ENCODE results near the gene LPCAT3. TPM values are rescaled to one million over a fixed set of nuclear protein-coding genes. Genes with fewer than 3 reads are reported as not detected.

Gene LPCAT3
- total and polyA plus RNA-seq, 2 of the 4 experiments (the other 2 are of a cell fraction), result 7.0 to 18.6 TPM

Small RNA genes lying within 50 kb of the gene (microRNA-seq; reads per million reads assigned to microRNA genes)
- gene AC006512.1 (ENCODE audit: insufficient read depth, insufficient read length) (not detected), gene MIR141 (ENCODE audit: insufficient read depth in 1 of 2, insufficient read length in 1 of 2, unreplicated experiment in 1 of 2) (9.1 to 31.0 reads per million in 2 experiments), gene MIR200C (ENCODE audit: insufficient read depth in 1 of 2, insufficient read length in 1 of 2, unreplicated experiment in 1 of 2) (86.9 to 198 reads per million in 2 experiments), gene RNU7-1 (ENCODE audit: insufficient read depth, insufficient read length) (not detected), gene SCARNA12 (ENCODE audit: insufficient read depth, insufficient read length) (10.3 reads per million, percentile 10 among the genes with 10 or more reads in this experiment)

Small RNA genes lying within 50 kb of the gene (small RNA-seq; reads per million reads assigned to genes)
- gene AC006512.1, result 0 reads per million in 5 experiments
- 1.4 to 41.3 (median 26.4) reads per million in 5 experiments for gene MIR141
- gene MIR200C, result 1.1 to 19.8 (median 10.2) reads per million in 5 experiments
- gene RNU7-1, result 0 reads per million in 5 experiments
- 0 to 1.6 (median 1.4) reads per million in 5 experiments for gene SCARNA12

Other genes with a start within 250 kb of the LPCAT3 start
- gene LAG3, start 246.0 kb downstream of the LPCAT3 start, total RNA-seq (2012; rRNA removed), result not detected in 2 replicates
- gene LAG3, start 246.0 kb downstream of the LPCAT3 start, polyA plus RNA-seq (2012; rRNA removed), result 0.41 and 0.66 TPM in 2 replicates
- gene CD4, start 228.9 kb downstream of the LPCAT3 start, total RNA-seq (2012; rRNA removed), result 4.2 and 5.7 TPM in 2 replicates
- 15.0 and 15.7 TPM in 2 replicates for gene CD4, start 228.9 kb downstream of the LPCAT3 start, polyA plus RNA-seq (2012; rRNA removed)
- 1.7 and 2.9 TPM in 2 replicates for gene GPR162, start 196.7 kb downstream of the LPCAT3 start, total RNA-seq (2012; rRNA removed)
- 6.0 and 7.8 TPM in 2 replicates for gene GPR162, start 196.7 kb downstream of the LPCAT3 start, polyA plus RNA-seq (2012; rRNA removed)
- 25.8 and 27.8 TPM in 2 replicates for gene P3H3, start 190.1 kb downstream of the LPCAT3 start, total RNA-seq (2012; rRNA removed)
- 83.9 and 90.5 TPM in 2 replicates for gene P3H3, start 190.1 kb downstream of the LPCAT3 start, polyA plus RNA-seq (2012; rRNA removed)
- gene GNB3, start 177.6 kb downstream of the LPCAT3 start, total RNA-seq (2012; rRNA removed), result 0.56 and 0.72 TPM in 2 replicates
- gene GNB3, start 177.6 kb downstream of the LPCAT3 start, polyA plus RNA-seq (2012; rRNA removed), result 20.5 and 20.7 TPM in 2 replicates
- 23.5 and 30.3 TPM in 2 replicates for gene CDCA3, start 167.2 kb downstream of the LPCAT3 start, total RNA-seq (2012; rRNA removed)
- gene CDCA3, start 167.2 kb downstream of the LPCAT3 start, polyA plus RNA-seq (2012; rRNA removed), result 61.0 and 67.5 TPM in 2 replicates
- gene USP5, start 166.3 kb downstream of the LPCAT3 start, total RNA-seq (2012; rRNA removed), result 119 and 125 TPM in 2 replicates
- 67.7 and 69.7 TPM in 2 replicates for gene USP5, start 166.3 kb downstream of the LPCAT3 start, polyA plus RNA-seq (2012; rRNA removed)
- 1,842 and 2,176 TPM in 2 replicates for gene TPI1, start 150.9 kb downstream of the LPCAT3 start, total RNA-seq (2012; rRNA removed)
- gene TPI1, start 150.9 kb downstream of the LPCAT3 start, polyA plus RNA-seq (2012; rRNA removed), result 1,995 and 2,214 TPM in 2 replicates
- gene SPSB2, start 145.2 kb downstream of the LPCAT3 start, total RNA-seq (2012; rRNA removed), result 1.1 and 1.3 TPM in 2 replicates
- 4.1 and 4.3 TPM in 2 replicates for gene SPSB2, start 145.2 kb downstream of the LPCAT3 start, polyA plus RNA-seq (2012; rRNA removed)
- gene LRRC23, start 113.7 kb downstream of the LPCAT3 start, total RNA-seq (2012; rRNA removed), result 8.9 and 11.1 TPM in 2 replicates
- 9.2 and 11.4 TPM in 2 replicates for gene LRRC23, start 113.7 kb downstream of the LPCAT3 start, polyA plus RNA-seq (2012; rRNA removed)
- 20.8 and 28.3 TPM in 2 replicates for gene ENO2, start 103.9 kb downstream of the LPCAT3 start, total RNA-seq (2012; rRNA removed)
- 81.5 and 92.8 TPM in 2 replicates for gene ENO2, start 103.9 kb downstream of the LPCAT3 start, polyA plus RNA-seq (2012; rRNA removed)
- gene ATN1, start 90.5 kb downstream of the LPCAT3 start, total RNA-seq (2012; rRNA removed), result 2.5 and 3.4 TPM in 2 replicates
- gene ATN1, start 90.5 kb downstream of the LPCAT3 start, polyA plus RNA-seq (2012; rRNA removed), result 58.7 and 59.8 TPM in 2 replicates
- gene RNU7-1, start 74.7 kb downstream of the LPCAT3 start, total RNA-seq (2012; rRNA removed), result not detected in 2 replicates
- not detected in 2 replicates for gene RNU7-1, start 74.7 kb downstream of the LPCAT3 start, polyA plus RNA-seq (2012; rRNA removed)
- gene C12orf57, start 74.5 kb downstream of the LPCAT3 start, total RNA-seq (2012; rRNA removed), result 197 and 238 TPM in 2 replicates
- 530 and 703 TPM in 2 replicates for gene C12orf57, start 74.5 kb downstream of the LPCAT3 start, polyA plus RNA-seq (2012; rRNA removed)
- gene PTPN6, start 67.1 kb downstream of the LPCAT3 start, total RNA-seq (2012; rRNA removed), result under 0.01 TPM in 1 of 2 replicates, not detected in the other
- gene PTPN6, start 67.1 kb downstream of the LPCAT3 start, polyA plus RNA-seq (2012; rRNA removed), result 0.14 TPM in 1 of 2 replicates, not detected in the other
- 219 and 240 TPM in 2 replicates for gene PHB2, start 47.8 kb downstream of the LPCAT3 start, total RNA-seq (2012; rRNA removed)
- gene PHB2, start 47.8 kb downstream of the LPCAT3 start, polyA plus RNA-seq (2012; rRNA removed), result 286 and 298 TPM in 2 replicates
- 43.6 and 66.1 TPM in 2 replicates for gene EMG1, start 47.6 kb downstream of the LPCAT3 start, total RNA-seq (2012; rRNA removed)
- 37.5 and 43.1 TPM in 2 replicates for gene EMG1, start 47.6 kb downstream of the LPCAT3 start, polyA plus RNA-seq (2012; rRNA removed)
- 34.4 and 49.6 TPM in 2 replicates for gene C1S, start 42.2 kb upstream of the LPCAT3 start, total RNA-seq (2012; rRNA removed)
- gene C1S, start 42.2 kb upstream of the LPCAT3 start, polyA plus RNA-seq (2012; rRNA removed), result 64.1 and 85.4 TPM in 2 replicates
- gene C1R, start 74.0 kb upstream of the LPCAT3 start, total RNA-seq (2012; rRNA removed), result 19.4 and 38.4 TPM in 2 replicates
- 153 and 165 TPM in 2 replicates for gene C1R, start 74.0 kb upstream of the LPCAT3 start, polyA plus RNA-seq (2012; rRNA removed)
- 7.5 and 9.1 TPM in 2 replicates for gene C1RL, start 90.7 kb upstream of the LPCAT3 start, total RNA-seq (2012; rRNA removed)
- gene C1RL, start 90.7 kb upstream of the LPCAT3 start, polyA plus RNA-seq (2012; rRNA removed), result 12.0 and 12.3 TPM in 2 replicates
- gene RBP5, start 110.4 kb upstream of the LPCAT3 start, total RNA-seq (2012; rRNA removed), result not detected in 2 replicates
- gene RBP5, start 110.4 kb upstream of the LPCAT3 start, polyA plus RNA-seq (2012; rRNA removed), result 0.15 TPM in 1 of 2 replicates, not detected in the other
- gene CLSTN3, start 111.9 kb upstream of the LPCAT3 start, total RNA-seq (2012; rRNA removed), result 4.1 and 5.3 TPM in 2 replicates
- 14.5 and 16.4 TPM in 2 replicates for gene CLSTN3, start 111.9 kb upstream of the LPCAT3 start, polyA plus RNA-seq (2012; rRNA removed)
- gene PEX5, start 171.2 kb upstream of the LPCAT3 start, total RNA-seq (2012; rRNA removed), result 18.3 and 18.6 TPM in 2 replicates
- gene PEX5, start 171.2 kb upstream of the LPCAT3 start, polyA plus RNA-seq (2012; rRNA removed), result 13.6 and 14.4 TPM in 2 replicates

All from IMR-90 (cell line).